T follicular helper cell (primary cell): Measurements from ENCODE around the gene C2CD4D.
"Not testable (repeated sequence)": the region's sequence is repeated elsewhere in the genome, so short reads cannot be mapped to it uniquely, and the experiment has no call there.

Source experiments
- DNase-seq: peaks from one replicate; pipeline ENCODE4 v3.0.0-alpha.2; 2020; ENCODE audit warnings: low read depth
- total RNA-seq, 2 experiments: gene quantifications; one replicate each; lab custom pipeline; 2026; lab: John Stamatoyannopoulos, UW

Gene C2CD4D
- total RNA-seq, result 0.43 to 0.66 reads per million in 2 experiments

DNA sequence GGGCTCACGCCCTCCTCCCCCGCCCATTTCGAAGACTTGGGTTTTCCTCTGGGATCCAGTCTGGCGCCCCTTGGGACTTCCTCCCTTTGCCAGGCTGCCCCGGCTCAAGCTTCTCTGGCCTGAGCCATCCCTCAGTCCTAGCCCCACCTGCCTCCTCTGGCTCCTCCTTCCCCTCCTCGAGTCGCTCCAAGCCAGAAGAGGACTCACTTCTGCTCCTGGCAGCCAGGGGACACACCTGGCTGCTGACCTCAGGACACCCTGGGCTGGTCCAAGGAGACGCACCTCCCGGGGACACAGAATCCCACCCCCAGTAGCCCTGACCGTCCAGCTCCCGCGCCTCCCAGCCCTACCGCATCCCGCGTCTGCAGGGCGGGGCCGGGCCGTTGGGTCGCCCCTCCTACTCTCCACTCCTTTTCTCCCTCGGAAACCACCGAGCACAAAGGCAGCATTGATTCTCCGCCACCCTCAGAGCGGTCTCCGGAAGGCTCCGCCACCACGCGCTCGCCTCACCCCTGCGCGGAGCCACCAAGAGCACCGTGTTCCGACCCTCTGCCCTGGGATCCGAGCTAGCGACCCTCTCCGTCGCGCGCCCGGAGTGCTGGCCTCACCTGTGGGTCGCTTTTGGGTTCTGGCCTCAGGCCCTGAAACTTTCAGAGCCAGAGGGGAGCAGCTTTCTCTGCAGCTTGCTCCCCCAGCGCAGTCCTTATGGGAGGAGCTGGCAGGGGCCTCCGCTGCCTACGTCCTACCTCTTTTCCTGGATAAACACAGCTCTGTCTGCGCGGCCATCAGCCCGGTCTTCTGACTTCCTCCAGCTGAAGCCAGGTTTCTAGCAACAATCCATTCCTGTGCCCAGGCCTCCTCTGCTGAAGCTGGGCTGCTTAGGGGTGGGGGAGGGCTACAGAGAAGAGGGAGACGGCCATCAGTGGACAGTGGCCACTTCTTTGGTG, at the start of gene C2CD4D:
Gene C2CD4D (minus strand): TSS at position 364 of the 947 bp plus-strand sequence. CDS start 831 bp downstream, outside the sequence.
- DNase-seq, result peak; percentile 42

GRCh38 chr1:151888972-151889570, 49.5 kb upstream of the C2CD4D start:
- DNase-seq, result no peak

DNA sequence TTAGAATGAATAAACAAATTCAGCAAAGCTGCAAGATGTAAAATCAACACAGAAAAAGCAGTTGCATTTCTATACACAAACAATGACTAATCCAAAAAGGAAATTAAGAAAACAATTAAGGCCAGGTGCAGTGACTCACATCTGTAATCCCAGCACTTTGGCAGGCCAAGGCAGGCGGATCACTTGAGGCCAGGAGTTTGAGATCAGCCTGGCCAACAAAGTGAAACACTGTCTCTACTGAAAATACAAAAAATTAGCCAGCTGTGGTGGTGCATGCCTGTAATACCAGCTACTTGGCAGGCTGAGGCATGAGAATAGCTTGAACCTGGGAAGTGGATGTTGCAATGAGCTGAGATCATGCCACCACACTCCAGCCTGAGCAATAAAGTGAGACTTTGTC, 47.4 kb upstream of the C2CD4D start:
- DNase-seq, result no peak

DNA sequence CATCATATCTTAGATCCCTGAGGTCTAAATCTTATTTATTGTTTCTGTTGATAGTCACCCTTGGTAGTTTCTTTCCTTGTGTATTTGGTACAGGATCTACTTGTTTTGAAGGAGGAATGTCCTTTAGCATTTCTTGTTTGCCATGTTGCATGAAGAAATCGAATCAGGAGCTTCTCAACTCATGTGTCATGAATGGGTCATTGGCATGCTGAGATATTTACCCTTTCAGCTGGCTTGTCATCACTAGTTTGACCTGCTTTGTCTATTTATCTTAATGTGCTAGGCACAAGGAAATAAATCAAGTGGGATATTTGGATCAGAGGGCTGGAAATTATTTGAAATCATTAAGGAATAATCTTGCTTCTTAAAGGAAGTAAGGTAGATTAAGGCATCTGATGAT, 45.9 kb upstream of the C2CD4D start:
- no peak for DNase-seq

DNA sequence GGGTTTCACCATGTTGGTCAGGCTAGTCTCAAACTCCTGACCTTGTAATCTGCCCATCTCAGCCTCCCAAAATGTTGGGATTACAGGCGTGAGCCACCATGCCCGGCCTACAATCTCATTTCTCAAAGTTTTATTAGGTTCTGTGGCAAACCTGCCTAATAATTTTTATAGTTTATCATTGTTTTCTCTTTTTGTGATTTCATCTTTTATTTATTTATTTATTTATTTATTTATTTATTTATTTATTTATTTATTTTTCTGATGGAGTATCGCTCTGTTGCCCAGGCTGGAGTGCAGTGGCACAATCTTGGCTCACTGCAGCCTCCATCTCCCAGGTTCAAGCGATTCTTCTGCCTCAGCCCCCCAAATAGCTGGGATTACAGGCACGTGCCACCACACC, 45.3 kb upstream of the C2CD4D start:
- DNase-seq, result not testable (repeated sequence)

GRCh38 chr1:151884445-151884844, 44.8 kb upstream of the C2CD4D start:
- DNase-seq, result not testable (repeated sequence)

DNA sequence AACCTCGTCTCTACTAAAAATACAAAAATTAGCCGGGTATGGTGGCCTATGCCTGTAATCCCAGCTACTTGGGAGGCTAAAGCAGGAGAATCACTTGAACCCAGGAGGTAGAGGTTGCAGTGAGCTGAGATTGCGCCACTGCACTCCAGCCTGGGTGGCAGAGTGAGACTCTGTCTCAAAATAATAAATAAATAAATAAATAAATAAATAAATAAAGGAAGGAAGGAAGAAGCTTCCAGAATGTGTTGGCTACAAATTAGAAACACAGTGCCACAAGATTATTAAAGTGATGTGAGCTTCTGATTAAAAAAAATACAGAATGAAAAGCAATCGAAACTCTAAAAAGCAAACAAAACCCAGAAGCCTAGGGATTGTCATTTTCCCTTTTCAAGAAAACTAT, 44.3 kb upstream of the C2CD4D start:
- DNase-seq, result not testable (repeated sequence)

GRCh38 chr1:151882918-151883317, 43.3 kb upstream of the C2CD4D start:
- not testable (repeated sequence) for DNase-seq

DNA sequence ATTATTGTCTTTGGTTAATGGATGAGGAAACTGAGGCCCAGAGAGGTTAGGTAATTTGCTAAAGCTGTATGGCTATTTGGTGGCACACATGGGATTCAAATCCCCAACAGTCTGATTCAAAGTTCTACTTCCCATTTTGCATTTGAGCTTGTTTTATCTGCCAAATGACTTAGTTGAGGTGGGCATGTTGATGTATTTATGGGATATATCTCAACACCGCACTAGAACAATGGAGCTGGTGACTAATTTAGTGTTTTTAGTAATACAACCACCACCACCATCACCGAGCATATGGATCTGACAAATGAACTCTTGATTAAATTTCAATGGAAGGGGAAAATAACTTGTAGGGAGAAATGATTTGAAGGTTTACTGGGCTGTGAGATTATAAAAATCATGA, 42.8 kb upstream of the C2CD4D start:
- no peak for DNase-seq

DNA sequence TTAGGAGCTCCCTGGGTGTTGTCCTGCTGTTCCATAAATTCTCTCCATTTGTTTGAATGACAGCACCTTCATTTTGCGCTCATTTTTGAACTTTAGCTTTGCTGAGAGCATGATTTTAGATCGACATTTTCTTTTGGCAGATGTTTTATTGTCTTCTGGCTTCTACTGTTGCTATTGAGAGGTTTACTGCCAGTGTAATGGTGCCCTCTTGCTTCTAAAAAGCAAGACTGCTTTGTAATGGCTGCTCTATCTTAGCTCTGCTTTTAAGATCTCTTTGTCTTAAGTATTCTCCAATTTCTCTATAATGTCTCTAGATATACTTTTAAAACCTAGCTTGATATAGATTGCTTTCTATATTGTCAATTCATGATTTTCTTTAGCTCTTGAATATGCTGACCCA, 41.9 kb upstream of the C2CD4D start:
- DNase-seq, result no peak

DNA sequence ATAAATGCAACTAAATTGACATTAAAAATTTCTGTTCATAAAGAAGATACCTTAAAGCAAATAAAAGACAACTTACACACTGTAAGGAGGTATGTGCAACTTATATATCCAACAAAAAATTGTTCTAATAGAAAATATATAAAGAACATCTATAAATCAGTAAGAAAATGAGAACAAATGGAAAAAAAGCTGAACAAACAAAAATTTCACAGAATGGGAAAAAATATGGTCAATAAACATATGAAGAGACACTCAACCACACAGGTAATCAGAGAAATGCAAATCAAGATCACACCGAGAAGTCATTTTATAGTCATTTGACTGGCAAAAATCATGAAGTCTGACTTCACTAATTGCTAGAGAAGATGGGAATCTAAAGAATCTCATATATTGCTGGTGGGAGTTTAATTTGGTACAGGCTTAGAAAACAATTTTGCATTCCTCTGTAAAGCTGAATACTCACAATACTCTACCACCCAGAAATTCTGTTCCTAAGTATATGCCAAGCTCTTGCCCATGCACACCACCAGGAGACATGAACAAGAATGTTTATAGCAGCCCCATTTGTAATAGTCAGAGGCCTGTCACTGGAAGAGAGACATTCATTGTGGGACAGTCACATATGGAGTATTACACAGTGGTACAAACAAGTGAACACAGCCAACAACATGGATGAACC, 35.9 kb upstream of the C2CD4D start:
- no peak for DNase-seq

DNA sequence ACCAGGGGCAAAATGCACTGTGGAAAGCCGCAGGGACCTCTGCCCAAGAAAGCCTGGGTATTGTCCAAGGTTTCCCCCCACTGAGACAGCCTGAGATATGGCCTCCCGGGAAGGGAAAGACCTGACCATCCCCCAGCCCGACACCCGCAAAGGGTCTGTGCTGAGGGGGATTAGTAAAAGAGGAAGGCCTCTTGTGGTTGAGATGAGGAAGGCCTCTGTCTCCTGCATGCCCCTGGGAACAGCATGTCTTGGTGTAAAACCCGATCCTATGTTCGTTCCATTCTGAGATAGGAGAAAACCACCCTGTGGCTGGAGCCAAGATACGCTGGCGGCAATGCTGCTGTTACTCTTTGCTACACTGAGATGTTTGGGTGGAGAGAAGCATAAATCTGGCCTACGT, 33.2 kb upstream of the C2CD4D start:
- not testable (repeated sequence) for DNase-seq

- no peak for DNase-seq
Measured at GRCh38 chr1:151871284-151872030, 31.8 kb upstream of the C2CD4D start.

GRCh38 chr1:151868486-151868885, 28.9 kb upstream of the C2CD4D start:
- DNase-seq, result no peak

DNA sequence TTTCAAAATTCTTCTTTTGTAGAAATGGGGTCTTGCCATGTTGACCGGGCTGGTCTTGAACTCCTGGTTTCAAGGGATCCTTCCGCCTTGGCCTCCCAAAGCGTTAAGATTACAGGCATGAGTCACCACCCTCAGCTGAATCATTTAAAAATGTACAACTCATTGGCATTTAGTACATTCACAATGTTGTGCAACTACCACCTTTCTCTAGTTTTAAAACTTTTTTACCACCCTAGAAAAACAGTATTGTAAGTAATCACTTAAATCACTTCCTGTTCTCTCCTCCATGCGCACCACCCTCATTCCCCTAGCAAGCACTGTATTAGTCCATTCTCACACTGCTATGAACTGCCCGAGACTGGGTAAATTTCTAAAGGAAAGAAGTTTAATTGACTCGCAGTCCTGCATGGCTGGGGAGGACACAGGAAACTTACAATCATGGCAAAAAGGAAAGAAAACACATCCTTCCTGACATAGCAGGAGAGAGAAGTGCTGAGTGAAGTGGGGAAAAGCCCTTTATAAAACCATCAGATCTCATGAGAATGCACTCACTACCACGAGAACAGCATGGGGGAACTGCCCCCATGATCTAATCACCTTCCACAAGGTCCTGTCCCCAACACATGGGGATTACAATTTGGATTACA, 28.3 kb upstream of the C2CD4D start:
- DNase-seq, result no peak

DNA sequence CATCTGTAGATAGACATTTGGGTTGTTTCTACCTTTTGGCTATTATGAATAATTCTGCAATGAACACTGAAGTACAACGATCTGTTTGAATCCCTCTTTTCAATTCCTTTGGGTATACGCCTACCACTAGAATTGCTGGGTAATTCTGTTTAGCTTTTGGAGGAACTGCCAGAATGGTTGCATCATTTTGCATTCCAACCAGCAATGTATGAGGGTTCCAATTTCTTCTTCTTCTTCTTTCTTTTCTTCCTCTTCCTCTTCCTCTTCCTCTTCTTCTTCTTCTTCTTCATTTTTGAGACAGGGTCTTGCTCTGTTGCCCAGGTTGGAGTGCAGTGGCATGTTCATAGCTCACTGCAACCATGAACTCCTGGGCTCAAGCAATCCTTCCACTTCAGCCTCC, 27.7 kb upstream of the C2CD4D start:
- DNase-seq, result no peak

GRCh38 chr1:151864411-151864810, 24.8 kb upstream of the C2CD4D start:
- no peak for DNase-seq

GRCh38 chr1:151862604-151863003, 23.0 kb upstream of the C2CD4D start:
- no peak for DNase-seq

DNA sequence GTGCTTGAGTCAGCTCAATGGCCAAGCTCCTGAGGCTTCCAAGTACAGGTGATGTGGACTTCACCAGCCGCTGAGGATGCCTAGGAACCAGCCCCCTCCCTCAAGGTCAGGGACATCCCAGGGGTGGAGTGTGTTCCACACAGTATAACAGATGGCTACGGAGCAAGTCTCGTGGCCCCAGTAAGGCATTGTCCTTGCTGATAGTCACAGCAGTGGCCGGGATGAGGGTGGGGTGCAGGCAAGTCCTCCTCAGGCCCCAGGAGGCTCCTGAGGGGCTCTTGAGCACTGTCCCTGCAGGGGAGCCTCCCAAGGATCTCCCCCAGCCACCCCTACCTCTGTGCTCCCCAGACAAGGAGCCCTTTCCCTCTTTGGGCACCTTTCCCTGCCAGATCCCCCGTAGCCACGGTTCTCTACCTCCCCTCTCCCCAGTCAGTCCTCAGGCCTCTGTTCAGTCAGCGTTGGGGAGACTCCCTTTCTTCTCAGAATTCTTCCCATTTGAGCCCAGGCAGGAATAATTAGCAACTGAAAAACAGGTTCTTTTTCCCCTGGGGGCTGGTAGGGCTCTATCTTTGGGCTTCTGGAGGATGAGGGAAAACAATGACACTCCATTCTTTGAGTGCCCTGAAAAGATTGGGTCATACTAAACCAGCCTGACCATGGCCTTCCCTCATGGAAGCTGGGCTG, 21.0 kb upstream of the C2CD4D start:
- DNase-seq, result no peak

DNA sequence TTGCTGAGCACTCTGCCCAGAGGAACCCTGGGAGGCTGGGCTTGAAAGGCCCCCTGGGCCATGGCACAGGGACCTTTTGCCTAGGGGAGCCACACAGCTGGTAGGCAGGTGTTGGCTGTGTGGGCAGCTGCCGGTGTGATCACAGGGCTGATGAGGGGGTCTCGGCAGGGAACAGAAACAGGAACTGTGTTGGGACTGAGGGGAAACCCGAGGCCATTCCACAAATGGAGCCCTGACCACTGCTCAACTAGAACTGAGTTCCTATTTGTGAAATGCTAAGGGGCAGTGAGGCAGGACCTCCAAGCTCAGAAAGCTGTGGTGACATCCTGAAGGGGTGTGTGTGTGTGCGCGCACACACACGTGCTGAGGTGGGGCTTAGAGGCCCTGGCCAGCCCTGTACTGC, 20.3 kb upstream of the C2CD4D start:
- DNase-seq, result no peak
